Endodermal cell (in vitro differentiated cells): ENCODE measurements around the gene ACOT12. TPM values are rescaled to one million over a fixed set of nuclear protein-coding genes. Genes with fewer than 3 reads are reported as not detected.

ENCODE experiments used
- DNase-seq: peaks from one replicate; pipeline ENCODE4 v3.0.0-alpha.2; 2017
- H3K27ac ChIP-seq: 2 replicates; pipeline ENCODE4 v1.5.1; 2013; ENCODE audit warnings: mild to moderate bottlenecking, low read depth, low read length, moderate library complexity
- H3K27me3 ChIP-seq: 2 replicates; pipeline ENCODE4 v1.6.1; 2013; ENCODE audit warnings: mild to moderate bottlenecking, low read length, moderate library complexity; ENCODE audit not compliant: insufficient read depth, control insufficient read depth, poor library complexity, severe bottlenecking
- H3K36me3 ChIP-seq: 2 replicates; pipeline ENCODE4 v1.7.0; 2013; ENCODE audit warnings: mild to moderate bottlenecking, low read length, moderate library complexity; ENCODE audit not compliant: control insufficient read depth, insufficient read depth
- H3K4me1 ChIP-seq: one replicate; pipeline ENCODE4 v1.7.0; 2013; ENCODE audit warnings: low read length; ENCODE audit not compliant: control insufficient read depth, insufficient read depth
- H3K4me3 ChIP-seq: 2 replicates; pipeline ENCODE4 v1.5.1; 2013; ENCODE audit warnings: mild to moderate bottlenecking, low read length, moderate library complexity
- H3K9ac ChIP-seq: 2 replicates; pipeline ENCODE4 v1.6.1; 2013; ENCODE audit warnings: mild to moderate bottlenecking, low read length, moderate library complexity; ENCODE audit not compliant: poor library complexity, severe bottlenecking; ENCODE audit errors: extremely low read depth
- H3K9me3 ChIP-seq: 2 replicates; pipeline ENCODE4 v1.6.1; 2013; ENCODE audit warnings: mild to moderate bottlenecking, low read length, moderate library complexity; ENCODE audit not compliant: control insufficient read depth
- H3K27ac Mint-ChIP-seq: 2 replicates; pipeline ENCODE4 v1.8.0; 2020; ENCODE audit warnings: mixed read lengths
- H3K27me3 Mint-ChIP-seq: 2 replicates; pipeline ENCODE4 v1.8.0; 2021; ENCODE audit warnings: mild to moderate bottlenecking, mixed read lengths; ENCODE audit not compliant: insufficient read depth
- H3K36me3 Mint-ChIP-seq: 2 replicates; pipeline ENCODE4 v1.8.0; 2020; ENCODE audit warnings: low read depth, mixed read lengths
- H3K4me1 Mint-ChIP-seq: 2 replicates; pipeline ENCODE4 v1.8.0; 2020; ENCODE audit warnings: mixed read lengths
- H3K4me3 Mint-ChIP-seq: 2 replicates; pipeline ENCODE4 v1.8.0; 2020; ENCODE audit warnings: mild to moderate bottlenecking, moderate library complexity, mixed read lengths
- H3K9me3 Mint-ChIP-seq: 2 replicates; pipeline ENCODE4 v1.8.0; 2020; ENCODE audit warnings: mild to moderate bottlenecking, mixed read lengths
- WGBS, 2 experiments: methylation state at CpG; one replicate each; pipeline versions ENCODE4 v1.1.5 to v1.1.7; 2013; ENCODE audit warnings: missing lambda C conversion rate in 2 of 2, mixed read lengths in 1 of 2; ENCODE audit not compliant: insufficient coverage in 1 of 2, insufficient read length in 1 of 2; 5-methylcytosine and 5-hydroxymethylcytosine counted together
- total RNA-seq, 2 donors: library from RNA; stranded (reverse); fragmentation: NEBNext Ultra II Directional in 1 of 2; extraction: Animal tissue kit (Norgen Biotek cat#: 25700) in 1 of 2; gene quantifications; 2 replicates in 1 of 2; 3 replicates in 1 of 2; pipeline ENCODE4 v1.2.1, GENCODE V29; 2021
- TF ChIP-seq, protein P1 (sequence below): fragments of 200-600 bp; sonication (generic); conservative IDR thresholded peaks from 2 replicates; pipeline ENCODE4 v1.5.0; 2021; ENCODE audit warnings: antibody characterized with exemption, mild to moderate bottlenecking

The ACOT12 gene
- total RNA-seq, 2 donors from 2014 or later: 0.42 TPM; not detected in 1

DNA sequence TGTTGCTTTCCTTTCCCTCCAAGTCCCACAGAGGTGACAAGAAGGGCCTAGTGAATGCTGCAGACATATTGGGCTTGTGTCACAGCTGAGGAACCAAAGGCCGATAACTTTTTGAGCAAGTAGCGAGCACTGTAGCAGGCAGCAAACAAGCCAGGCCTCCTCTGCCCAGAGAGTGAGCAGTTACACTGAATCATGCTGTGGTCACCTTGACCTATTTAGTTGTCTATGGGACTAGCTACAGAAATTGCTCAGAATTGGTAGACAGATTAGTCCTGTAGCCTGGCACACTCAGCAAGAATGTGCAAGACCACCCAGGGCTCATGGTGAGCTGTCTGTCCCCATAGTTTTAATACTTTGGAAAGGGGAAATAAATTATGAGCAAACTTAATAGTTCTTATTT is 67.4 kb downstream of the ACOT12 start:
- H3K9me3 Mint-ChIP-seq: no peaks in the 10 kb centered on the region
- TF ChIP-seq, protein P1, sequence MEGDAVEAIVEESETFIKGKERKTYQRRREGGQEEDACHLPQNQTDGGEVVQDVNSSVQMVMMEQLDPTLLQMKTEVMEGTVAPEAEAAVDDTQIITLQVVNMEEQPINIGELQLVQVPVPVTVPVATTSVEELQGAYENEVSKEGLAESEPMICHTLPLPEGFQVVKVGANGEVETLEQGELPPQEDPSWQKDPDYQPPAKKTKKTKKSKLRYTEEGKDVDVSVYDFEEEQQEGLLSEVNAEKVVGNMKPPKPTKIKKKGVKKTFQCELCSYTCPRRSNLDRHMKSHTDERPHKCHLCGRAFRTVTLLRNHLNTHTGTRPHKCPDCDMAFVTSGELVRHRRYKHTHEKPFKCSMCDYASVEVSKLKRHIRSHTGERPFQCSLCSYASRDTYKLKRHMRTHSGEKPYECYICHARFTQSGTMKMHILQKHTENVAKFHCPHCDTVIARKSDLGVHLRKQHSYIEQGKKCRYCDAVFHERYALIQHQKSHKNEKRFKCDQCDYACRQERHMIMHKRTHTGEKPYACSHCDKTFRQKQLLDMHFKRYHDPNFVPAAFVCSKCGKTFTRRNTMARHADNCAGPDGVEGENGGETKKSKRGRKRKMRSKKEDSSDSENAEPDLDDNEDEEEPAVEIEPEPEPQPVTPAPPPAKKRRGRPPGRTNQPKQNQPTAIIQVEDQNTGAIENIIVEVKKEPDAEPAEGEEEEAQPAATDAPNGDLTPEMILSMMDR: no peak

DNA sequence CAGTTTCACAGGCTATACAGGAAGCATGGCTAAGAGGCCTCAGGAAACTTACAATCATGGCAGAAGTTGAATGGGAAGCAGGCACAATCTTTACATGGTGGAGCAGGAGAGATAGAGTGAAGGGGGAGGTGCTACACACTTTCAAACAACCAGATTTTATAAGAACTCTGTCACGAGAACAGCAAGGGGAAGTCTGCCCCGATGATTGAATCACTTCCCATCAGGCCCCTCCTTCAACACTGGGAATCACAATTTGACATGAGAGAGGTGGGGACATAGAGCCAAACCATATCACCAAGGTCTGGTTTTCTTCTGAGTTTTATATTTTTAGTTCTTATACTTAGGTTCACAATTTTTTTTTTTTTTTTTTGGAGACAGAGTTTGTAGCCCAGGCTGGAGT is 76.4 kb downstream of the ACOT12 start:
- H3K9ac ChIP-seq: no peak overlapping the region
- WGBS, 2 experiments: 93% methylated on average over 2 of the region's 2 CpGs; no CpG with 5 or more reads in 1 of the 2 experiments
- peaks cover 8% of the 10 kb centered on the region for H3K36me3 Mint-ChIP-seq
- no peak overlapping the region for H3K27ac ChIP-seq
- TF ChIP-seq, protein P1: no peak
- H3K4me1 Mint-ChIP-seq: peaks cover 4% of the 10 kb centered on the region
- H3K27me3 Mint-ChIP-seq: no peaks in the 10 kb centered on the region
- no peak for DNase-seq
- peaks cover 12% of the 10 kb centered on the region for H3K36me3 ChIP-seq
- no peaks in the 10 kb centered on the region for H3K9me3 ChIP-seq
- H3K4me3 ChIP-seq: no peak overlapping the region
- no peaks in the 10 kb centered on the region for H3K4me1 ChIP-seq
- no peak overlapping the region for H3K27ac Mint-ChIP-seq
- H3K4me3 Mint-ChIP-seq: no peak overlapping the region
- no peaks in the 10 kb centered on the region for H3K27me3 ChIP-seq
- H3K9me3 Mint-ChIP-seq: no peaks in the 10 kb centered on the region

More for the DNA sequence above, 67.4 kb downstream of the ACOT12 start:
- Mint-ChIP-seq H3K4me1 (peaks cover 10% of the 10 kb centered on the region), H3K36me3 (no peaks in the 10 kb centered on the region), H3K4me3 (no peak overlapping the region), H3K27ac (no peak overlapping the region), H3K27me3 (peaks cover 2% of the 10 kb centered on the region)
- Histone ChIP-seq H3K27ac (no peak overlapping the region), H3K9me3 (no peaks in the 10 kb centered on the region), H3K4me1 (peaks cover 3% of the 10 kb centered on the region), H3K36me3 (no peaks in the 10 kb centered on the region), H3K27me3 (no peaks in the 10 kb centered on the region), H3K4me3 (no peak overlapping the region), H3K9ac (no peak overlapping the region)
- 92 to 100% methylated on average over 2 of the region's 2 CpGs for WGBS, 2 experiments
- no peak for DNase-seq

DNA sequence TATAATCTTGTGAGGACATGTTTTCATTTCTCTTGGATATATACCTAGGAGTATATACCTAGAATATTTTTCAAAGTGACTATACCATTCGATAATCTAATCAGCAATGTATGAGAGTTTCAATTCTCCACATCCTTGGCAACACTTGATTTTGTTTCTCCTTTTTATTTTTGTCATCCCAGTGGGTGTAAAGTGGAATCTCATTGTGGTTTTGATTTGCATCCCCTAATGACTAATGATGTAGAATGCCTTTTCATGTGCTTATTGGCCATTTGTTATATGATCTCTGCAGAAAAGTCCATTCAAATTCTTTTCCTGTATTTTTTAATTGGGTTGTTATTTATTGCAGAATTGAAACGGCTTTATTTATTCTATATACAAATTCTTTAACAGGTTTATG is 77.4 kb downstream of the ACOT12 start:
- Mint-ChIP-seq H3K36me3 (peaks cover 14% of the 10 kb centered on the region), H3K27me3 (no peaks in the 10 kb centered on the region), H3K4me1 (peaks cover 3% of the 10 kb centered on the region), H3K4me3 (no peak overlapping the region), H3K27ac (no peak overlapping the region), H3K9me3 (no peaks in the 10 kb centered on the region)
- no peak for DNase-seq
- Histone ChIP-seq H3K9me3 (no peaks in the 10 kb centered on the region), H3K4me1 (no peaks in the 10 kb centered on the region), H3K27me3 (no peaks in the 10 kb centered on the region), H3K4me3 (no peak overlapping the region), H3K9ac (no peak overlapping the region), H3K27ac (no peak overlapping the region), H3K36me3 (peaks cover 21% of the 10 kb centered on the region)
- TF ChIP-seq, protein P1: no peak
- WGBS, 2 experiments: 100% methylated on average over 1 of the region's 2 CpGs; no CpG with 5 or more reads in 1 of the 2 experiments
